GM12878 (cell line): ENCODE data around the gene MUC12.
"Not testable (repeated sequence)": the region's sequence is repeated elsewhere in the genome, so short reads cannot be mapped to it uniquely, and the experiment has no call there.

Experiments
- CBX3 ChIP-seq: fragments of 200-600 bp; sonication (generic); IDR thresholded peaks from 2 replicates; pipeline ENCODE4 v1.6.1; 2016; ENCODE audit warnings: low read depth, borderline replicate concordance
- EP300 ChIP-seq, 2 experiments: fragments of 150-350 bp in 1 of 2; IDR thresholded peaks; 2 replicates each; pipeline ENCODE4 v1.6.1; 2011 to 2012; ENCODE audit warnings: low read depth in 2 of 2, low read length in 2 of 2, borderline replicate concordance in 1 of 2, improper control_type of control experiment in 1 of 2, inconsistent platforms in 1 of 2; ENCODE audit not compliant: control insufficient read depth in 1 of 2
- EZH2 ChIP-seq: IDR thresholded peaks from 2 replicates; pipeline ENCODE4 v1.6.1; 2012; ENCODE audit warnings: low read depth, mild to moderate bottlenecking, control low read depth, inconsistent platforms, low read length, borderline replicate concordance; ENCODE audit not compliant: control insufficient read depth
- HCFC1 ChIP-seq: fragments of 150-350 bp; IDR thresholded peaks from 2 replicates; pipeline ENCODE4 v1.6.1; 2014; ENCODE audit warnings: low read length
- POLR2A ChIP-seq: IDR thresholded peaks from 2 replicates; pipeline ENCODE4 v1.6.1; 2011; ENCODE audit warnings: low read depth, mild to moderate bottlenecking, low read length
- POLR2AphosphoS5 ChIP-seq: IDR thresholded peaks from 2 replicates; pipeline ENCODE4 v1.6.1; 2011; ENCODE audit warnings: mild to moderate bottlenecking, low read length, inconsistent platforms
- RAD21 ChIP-seq: IDR thresholded peaks from 2 replicates; pipeline ENCODE4 v1.6.1; 2011; ENCODE audit warnings: mild to moderate bottlenecking, low read depth, low read length, moderate library complexity; ENCODE audit not compliant: insufficient read depth
- RFX5 ChIP-seq: IDR thresholded peaks from 2 replicates; pipeline ENCODE4 v1.6.1; 2011; ENCODE audit warnings: low read depth, low read length, improper control_type of control experiment
- SIX5 ChIP-seq: IDR thresholded peaks from 2 replicates; pipeline ENCODE4 v1.6.1; 2011; ENCODE audit warnings: mild to moderate bottlenecking, low read depth, low read length, moderate library complexity; ENCODE audit not compliant: severe bottlenecking
- SREBF1 ChIP-seq: IDR thresholded peaks from 2 replicates; pipeline ENCODE4 v1.6.1; 2012; ENCODE audit warnings: mild to moderate bottlenecking, low read length
- TF ChIP-seq, protein P1 (sequence below), 3 experiments: IDR thresholded peaks in 2 of 3; conservative IDR thresholded peaks in 1 of 3; 2 replicates each; pipeline ENCODE4 v1.5.1; 2011; ENCODE audit warnings: low read depth in 3 of 3, low read length in 3 of 3, mild to moderate bottlenecking in 3 of 3, control low read depth in 2 of 3, moderate library complexity in 2 of 3, inconsistent platforms in 1 of 3, mixed read lengths in 1 of 3; ENCODE audit not compliant: control insufficient read depth in 2 of 3, insufficient read depth in 1 of 3; ENCODE audit errors: extremely low read depth in 1 of 3
- TF ChIP-seq, protein P2 (sequence below): IDR thresholded peaks from 2 replicates; pipeline ENCODE4 v1.6.1; 2012; ENCODE audit warnings: low read depth, low read length, improper control_type of control experiment
- TF ChIP-seq, protein P3 (sequence below): IDR thresholded peaks from 2 replicates; pipeline ENCODE4 v1.6.1; 2012; ENCODE audit warnings: low read length, inconsistent platforms
- TF ChIP-seq, protein P4 (sequence below): IDR thresholded peaks from 2 replicates; pipeline ENCODE4 v1.6.1; 2011; ENCODE audit warnings: low read depth, low read length, improper control_type of control experiment, borderline replicate concordance

DNA sequence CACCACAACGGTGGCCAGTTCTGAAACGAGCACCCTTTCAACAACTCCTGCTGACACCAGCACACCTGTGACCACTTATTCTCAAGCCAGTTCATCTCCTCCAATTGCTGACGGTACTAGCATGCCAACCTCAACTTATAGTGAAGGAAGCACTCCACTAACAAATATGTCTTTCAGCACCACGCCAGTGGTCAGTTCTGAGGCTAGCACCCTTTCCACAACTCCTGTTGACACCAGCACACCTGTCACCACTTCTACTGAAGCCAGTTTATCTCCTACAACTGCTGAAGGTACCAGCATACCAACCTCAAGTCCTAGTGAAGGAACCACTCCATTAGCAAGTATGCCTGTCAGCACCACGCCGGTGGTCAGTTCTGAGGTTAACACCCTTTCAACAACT lies 71.9 kb downstream of the MUC12 start:
- not testable (repeated sequence) for TF ChIP-seq SREBF1; EZH2; CBX3; SIX5; HCFC1; RAD21; EP300 (IDR thresholded peaks at IDR 0.05; ENCODE audit: borderline replicate concordance in 1 of 2, control insufficient read depth in 1 of 2, low read depth in 2 of 2, low read length in 2 of 2); POLR2A; POLR2AphosphoS5; RFX5
- TF ChIP-seq, protein P1, sequence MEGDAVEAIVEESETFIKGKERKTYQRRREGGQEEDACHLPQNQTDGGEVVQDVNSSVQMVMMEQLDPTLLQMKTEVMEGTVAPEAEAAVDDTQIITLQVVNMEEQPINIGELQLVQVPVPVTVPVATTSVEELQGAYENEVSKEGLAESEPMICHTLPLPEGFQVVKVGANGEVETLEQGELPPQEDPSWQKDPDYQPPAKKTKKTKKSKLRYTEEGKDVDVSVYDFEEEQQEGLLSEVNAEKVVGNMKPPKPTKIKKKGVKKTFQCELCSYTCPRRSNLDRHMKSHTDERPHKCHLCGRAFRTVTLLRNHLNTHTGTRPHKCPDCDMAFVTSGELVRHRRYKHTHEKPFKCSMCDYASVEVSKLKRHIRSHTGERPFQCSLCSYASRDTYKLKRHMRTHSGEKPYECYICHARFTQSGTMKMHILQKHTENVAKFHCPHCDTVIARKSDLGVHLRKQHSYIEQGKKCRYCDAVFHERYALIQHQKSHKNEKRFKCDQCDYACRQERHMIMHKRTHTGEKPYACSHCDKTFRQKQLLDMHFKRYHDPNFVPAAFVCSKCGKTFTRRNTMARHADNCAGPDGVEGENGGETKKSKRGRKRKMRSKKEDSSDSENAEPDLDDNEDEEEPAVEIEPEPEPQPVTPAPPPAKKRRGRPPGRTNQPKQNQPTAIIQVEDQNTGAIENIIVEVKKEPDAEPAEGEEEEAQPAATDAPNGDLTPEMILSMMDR (IDR thresholded peaks at IDR 0.05 in 2 of 3, conservative IDR thresholded peaks at IDR 0.05 in 1 of 3; ENCODE audit: control insufficient read depth in 2 of 3, extremely low read depth in 1 of 3, insufficient read depth in 1 of 3, low read depth in 3 of 3, low read length in 3 of 3): not testable (repeated sequence)
- TF ChIP-seq, protein P2, sequence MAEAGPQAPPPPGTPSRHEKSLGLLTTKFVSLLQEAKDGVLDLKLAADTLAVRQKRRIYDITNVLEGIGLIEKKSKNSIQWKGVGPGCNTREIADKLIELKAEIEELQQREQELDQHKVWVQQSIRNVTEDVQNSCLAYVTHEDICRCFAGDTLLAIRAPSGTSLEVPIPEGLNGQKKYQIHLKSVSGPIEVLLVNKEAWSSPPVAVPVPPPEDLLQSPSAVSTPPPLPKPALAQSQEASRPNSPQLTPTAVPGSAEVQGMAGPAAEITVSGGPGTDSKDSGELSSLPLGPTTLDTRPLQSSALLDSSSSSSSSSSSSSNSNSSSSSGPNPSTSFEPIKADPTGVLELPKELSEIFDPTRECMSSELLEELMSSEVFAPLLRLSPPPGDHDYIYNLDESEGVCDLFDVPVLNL: not testable (repeated sequence)
- TF ChIP-seq, protein P3, sequence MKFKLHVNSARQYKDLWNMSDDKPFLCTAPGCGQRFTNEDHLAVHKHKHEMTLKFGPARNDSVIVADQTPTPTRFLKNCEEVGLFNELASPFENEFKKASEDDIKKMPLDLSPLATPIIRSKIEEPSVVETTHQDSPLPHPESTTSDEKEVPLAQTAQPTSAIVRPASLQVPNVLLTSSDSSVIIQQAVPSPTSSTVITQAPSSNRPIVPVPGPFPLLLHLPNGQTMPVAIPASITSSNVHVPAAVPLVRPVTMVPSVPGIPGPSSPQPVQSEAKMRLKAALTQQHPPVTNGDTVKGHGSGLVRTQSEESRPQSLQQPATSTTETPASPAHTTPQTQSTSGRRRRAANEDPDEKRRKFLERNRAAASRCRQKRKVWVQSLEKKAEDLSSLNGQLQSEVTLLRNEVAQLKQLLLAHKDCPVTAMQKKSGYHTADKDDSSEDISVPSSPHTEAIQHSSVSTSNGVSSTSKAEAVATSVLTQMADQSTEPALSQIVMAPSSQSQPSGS: not testable (repeated sequence)
- TF ChIP-seq, protein P4, sequence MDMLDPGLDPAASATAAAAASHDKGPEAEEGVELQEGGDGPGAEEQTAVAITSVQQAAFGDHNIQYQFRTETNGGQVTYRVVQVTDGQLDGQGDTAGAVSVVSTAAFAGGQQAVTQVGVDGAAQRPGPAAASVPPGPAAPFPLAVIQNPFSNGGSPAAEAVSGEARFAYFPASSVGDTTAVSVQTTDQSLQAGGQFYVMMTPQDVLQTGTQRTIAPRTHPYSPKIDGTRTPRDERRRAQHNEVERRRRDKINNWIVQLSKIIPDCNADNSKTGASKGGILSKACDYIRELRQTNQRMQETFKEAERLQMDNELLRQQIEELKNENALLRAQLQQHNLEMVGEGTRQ: not testable (repeated sequence)
